HG02763 (cell line): ENCODE results near the gene LGMN.
A peak's percentile ranks its signal among the peaks of the same experiment; 100 is the strongest.
"Not testable (repeated sequence)": the region's sequence is repeated elsewhere in the genome, so short reads cannot be mapped to it uniquely, and the experiment has no call there.

Experiments used
- ATAC-seq: cut with Tn5 transposase; IDR thresholded peaks from one replicate; pipeline ENCODE4 v1.9.1; 2021; ENCODE audit warnings: mild to moderate bottlenecking, moderate library complexity; ENCODE audit not compliant: unreplicated experiment

LGMN gene

DNA sequence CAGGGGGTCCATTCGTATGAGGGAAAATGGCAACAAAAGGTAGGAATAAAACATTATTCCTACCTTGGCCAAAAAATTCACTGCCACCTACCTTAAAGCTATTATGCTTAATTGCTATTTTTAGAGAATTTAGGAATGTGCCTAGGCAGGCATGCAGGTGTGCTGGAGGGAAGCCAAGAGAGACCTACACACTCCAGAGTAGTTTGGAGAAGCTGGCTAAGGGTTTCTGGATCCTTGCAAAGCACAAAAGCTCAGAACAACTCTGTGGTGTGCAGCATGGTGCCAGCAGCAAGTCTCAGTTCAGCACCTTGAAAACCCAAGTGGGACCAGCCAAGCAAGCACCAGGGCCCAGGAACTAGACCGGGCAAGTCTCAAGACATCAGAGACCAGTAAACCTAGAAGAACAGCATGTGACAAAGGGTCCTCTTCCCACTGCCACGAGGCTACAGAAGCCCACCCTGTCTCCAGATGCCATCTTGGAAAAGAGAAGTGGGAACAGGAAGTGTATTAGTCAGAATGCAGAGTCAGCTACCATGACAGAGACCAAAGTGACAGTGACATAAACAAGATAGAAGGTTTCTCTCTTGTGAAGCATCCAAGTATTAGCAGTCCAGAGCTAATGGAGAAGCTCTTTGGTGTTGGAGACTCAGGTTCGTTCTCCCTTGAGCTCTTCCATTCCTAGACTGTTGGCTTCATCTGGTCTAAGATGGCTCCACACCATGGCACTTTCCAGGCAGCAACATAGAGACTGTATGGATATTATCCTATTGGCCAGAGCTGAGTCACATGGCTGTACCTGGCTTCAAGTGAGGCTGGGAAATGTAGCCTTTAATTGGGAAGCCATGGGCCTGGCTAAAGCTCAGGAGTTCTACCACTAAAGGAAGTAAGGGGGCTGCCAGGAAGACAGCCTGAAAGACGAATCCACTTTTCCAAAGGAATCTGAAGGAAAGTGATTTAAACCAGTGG lies 15.5 kb upstream of the LGMN start:
- ATAC-seq = not testable (repeated sequence)

DNA sequence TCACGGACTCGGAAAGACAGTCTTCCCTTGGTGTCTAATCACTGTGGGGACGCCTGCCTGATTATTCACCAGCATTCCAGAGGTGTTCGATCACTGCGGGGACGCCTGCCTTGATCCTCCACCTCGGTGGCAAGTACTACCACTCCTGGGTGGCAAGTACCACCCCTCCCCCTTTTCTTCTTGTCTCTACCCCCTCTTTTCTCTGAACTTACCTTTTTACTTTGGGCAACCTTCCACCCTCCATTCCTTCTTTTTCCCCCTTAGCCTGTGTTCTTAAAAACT lies 12.0 kb upstream of the LGMN start:
- ATAC-seq = no peak

DNA sequence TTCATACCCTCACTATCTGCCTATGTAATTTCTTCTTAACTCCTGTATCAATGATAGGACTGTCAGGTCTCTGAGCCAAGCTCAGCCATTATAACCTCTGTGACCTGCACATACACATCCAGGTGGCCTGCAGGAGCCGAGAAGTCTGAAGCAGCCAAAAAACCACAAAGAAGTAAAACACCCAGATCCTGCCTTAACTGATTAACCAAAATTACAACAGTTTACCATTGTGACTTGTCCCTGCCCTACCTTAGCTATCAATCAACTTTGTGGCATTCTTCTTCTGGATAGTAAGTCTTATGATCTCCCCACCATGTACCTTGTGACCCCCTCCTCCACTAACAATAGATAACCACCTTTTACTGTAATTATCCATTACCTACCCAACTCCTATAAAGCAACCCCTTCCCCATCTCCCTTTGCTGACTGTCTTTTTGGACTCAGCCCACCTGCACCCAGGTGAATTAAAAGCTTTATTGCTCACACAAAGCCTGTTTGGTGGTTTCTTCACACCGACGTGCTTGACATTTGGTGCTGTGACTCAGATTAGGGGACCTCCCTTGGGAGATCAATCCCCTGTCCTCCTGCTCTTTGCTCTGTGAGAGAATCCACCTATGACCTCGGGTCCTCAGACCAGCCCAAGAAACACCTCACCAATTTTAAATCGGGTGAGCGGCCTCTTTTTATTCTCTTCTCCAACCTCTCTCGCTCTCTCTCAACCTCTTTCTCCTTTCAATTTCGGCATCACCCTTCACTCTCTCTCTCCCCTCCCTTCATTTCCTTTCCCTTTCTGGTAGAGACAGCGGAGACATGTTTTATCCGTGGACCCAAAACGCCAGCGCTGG lies 11.5 kb upstream of the LGMN start:
- no peak for ATAC-seq

DNA sequence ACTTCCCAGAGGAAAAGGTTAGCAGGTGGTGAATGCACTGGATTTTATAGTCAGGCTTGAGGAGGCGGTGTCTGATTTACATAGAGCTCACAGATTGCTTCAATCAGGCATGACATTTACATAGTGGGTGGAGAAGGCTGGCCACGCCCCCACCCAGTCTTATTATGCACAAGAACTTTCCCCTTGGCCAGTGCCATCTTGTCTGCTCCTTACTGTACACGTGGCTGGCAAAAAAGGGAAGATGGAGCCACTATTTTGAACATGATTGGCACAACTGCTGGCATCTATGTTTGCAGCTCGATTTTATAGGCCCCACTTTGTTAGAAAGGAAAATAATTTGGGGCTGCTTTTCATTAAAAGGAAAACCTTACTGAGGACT lies 10.9 kb upstream of the LGMN start:
- no peak for ATAC-seq

DNA sequence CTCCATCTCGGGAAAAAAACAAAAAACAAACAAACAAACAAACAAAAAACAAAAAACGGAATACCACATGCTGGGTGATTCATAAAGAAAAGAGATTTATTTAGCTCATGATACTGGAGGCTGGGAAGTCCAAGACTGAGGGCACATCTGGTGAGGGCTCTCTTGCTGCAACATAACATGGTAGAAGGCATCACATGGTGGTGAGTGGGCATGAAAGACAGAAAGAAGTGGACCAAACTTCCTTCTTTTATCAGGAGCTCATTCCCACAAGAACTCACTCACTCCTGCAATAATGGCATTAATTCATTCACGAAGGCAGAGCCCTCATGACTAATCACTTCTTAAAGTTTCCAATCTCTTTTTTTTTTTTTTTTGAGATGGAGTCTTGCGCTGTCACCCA lies 8.0 kb upstream of the LGMN start:
- no peak for ATAC-seq

DNA sequence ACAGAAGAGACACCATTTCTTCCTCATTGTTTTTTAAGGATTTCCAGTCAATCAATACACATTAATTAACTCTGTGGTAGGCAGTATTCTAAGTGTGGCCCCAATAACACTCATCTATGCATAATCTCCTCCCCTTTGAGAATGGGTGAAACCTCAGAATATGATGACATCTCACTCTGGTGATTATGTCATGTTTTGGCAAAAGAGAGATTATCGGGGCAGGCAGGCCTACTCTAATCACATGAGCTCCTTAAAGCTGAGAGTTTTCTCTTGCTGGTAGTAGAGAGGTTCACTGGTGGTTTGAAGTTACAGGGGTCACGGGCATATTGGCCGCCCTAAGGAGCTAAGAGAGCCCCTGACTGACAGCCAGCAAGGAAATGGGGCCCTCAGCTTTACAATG lies 7.1 kb upstream of the LGMN start:
- ATAC-seq = no peak

DNA sequence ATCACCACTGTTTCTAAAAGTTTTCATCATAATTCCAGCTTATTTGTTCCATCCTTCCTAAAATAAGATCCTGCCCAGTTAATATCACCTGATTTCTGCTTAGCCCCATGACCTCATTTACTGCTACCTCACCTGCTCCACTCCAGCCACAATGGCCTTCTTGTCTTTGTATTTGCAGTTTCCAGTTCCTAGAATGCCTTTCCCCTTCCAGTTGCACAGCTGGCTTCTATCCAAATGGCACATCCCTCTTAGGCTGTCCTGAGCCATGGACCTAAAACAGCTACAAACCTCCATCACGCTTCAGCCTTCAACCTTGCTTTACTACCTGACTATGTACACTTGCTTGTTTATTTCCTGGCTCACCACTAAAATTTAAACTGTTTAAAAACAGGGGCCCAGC lies 6.5 kb upstream of the LGMN start:
- ATAC-seq = no peak

DNA sequence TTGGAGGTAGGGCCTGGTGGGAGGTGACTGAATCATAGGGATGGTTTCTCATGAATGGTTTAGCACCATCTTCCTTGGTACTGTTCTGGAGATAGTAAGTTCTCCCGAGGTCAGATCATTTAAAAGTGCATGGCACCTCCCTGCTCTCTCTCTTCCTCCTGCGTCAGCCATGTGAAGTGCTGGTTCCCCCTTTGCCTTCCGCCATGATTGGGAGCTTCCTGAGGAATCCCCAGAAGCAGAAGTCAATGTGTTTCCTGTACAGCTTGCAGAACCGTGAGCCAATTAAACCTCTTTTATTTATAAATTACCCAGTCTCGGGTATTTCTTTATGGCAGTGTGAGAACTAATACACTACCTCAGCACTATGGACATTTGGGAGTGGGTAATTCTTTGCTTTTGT lies 4.8 kb upstream of the LGMN start:
- no peak for ATAC-seq

DNA sequence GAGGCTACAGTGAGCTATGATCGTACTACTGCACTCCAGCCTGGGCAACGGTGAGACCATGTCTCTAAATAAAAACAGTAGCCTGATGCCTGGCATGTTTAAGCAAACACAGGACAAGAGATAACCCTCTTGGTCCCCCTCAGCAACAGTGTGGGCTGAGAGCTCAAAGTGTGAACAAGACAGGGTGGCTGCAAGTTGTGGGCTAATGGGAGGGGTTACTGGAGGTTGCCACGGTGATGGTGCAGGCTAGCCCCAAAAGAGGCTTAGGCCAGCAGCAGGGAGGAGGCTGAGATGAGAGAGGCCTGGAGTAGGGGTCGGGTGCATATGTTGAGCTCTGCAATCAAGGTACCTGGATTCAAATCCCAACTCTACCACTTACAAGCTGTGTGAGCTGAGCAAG lies 3.4 kb upstream of the LGMN start:
- ATAC-seq = no peak

DNA sequence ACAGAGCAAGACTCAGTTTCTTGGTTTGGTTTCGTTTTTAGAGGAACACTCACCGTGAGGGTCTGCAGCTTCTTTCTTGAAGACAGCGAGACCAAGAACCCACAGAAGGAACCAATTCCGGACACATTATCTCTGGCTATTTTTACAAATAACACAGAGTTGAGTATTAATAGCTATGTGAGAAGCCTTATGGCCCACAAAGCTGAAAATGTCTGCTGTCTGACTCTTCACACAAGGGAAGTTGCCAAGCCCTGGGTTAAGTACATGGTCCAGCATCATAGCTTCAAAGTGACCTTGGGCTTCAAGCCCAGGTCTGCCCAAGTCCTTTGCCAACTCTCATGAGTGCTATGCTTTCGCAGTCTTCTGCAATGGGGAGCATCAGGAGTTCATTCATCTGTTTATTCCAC lies 2.6 kb upstream of the LGMN start:
- ATAC-seq = no peak

DNA sequence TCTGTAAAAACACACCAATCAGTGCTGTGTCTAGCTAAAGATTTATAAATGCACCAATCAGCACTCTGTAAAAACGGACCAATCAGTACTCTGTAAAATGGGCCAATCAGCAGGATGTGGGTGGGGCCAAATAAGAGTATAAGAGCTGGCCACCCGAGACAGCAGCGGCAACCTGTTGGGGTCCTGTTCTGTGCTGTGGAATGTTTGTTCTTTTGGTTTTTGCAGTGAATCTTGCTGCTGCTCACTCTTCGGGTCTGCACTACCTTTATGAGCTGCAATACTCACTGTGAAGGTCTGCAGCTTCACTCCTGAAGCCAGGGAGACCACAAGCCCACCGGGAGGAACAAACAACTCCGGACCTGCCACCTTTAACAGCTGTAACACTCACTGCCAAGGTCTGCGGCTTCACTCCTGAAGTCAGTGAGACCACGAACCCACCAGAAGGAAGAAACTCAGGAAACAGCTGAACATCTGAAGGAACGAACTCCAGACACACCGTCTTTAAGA lies 1.8 kb upstream of the LGMN start:
- not testable (repeated sequence) for ATAC-seq

DNA sequence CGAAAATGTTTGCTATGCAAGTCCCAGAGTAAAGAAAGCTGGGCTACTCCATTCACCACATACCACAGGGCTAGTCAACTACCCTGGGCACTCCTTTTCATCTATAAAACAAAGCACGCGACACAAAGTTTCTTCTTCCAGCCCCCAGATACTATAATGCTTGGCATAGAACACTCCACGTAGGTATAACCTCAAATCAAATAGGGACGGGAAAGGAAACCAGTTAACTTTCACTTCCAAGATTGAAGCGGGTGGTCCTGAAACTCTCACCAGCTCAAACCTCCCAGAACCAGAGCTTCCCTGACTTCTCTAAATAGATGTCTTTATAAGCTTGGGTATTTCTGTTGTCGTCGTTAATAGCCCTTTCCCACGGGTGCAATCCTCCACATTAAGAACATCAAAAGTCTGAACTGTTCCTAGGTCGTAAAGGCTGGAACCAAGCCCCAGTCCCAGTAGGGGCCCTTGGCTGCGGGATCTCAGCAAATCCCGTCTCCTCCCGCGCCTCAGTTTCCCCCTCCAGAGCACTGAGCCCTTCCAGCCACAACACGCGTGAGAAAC lies 647 bp downstream of the LGMN start:
- peak; percentile 8 for ATAC-seq

DNA sequence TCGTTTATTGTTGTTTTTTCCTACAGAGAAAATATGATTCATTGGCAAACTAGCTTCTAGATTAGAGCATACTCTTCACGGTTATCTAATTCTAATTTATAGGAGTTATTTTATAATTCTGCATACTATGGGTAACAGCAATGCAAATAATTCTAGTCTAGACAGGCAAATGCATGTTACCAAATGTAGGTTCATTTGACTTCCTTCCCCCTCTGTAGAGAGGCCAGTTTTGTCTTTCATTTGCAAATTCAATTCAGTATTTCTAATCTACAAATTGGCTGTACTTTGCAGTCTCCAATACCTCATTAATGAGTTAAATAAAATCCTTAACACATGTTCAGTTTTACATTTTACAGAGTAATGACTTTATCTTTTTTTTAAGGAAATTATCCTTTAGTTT lies 4.2 kb downstream of the LGMN start:
- no peak for ATAC-seq

DNA sequence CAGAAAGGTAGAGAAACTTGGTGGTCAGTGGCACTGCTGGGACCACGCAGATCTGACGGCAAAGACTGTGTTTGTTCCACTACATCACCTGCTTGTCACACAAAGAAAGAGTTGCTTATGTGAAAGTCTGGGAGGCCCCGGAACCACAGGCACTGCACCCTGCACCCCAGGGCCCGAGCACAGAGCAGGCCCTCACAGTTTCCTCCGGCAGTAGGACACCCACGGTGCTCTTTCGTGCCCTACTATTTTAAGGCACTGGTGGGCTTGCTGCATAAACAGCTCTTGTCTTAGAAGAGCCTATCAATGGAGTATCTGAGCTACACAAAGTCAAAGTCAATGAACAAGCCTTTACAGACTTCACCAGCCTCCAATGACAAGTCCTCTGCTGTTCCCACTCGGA lies 8.0 kb downstream of the LGMN start:
- no peak for ATAC-seq

DNA sequence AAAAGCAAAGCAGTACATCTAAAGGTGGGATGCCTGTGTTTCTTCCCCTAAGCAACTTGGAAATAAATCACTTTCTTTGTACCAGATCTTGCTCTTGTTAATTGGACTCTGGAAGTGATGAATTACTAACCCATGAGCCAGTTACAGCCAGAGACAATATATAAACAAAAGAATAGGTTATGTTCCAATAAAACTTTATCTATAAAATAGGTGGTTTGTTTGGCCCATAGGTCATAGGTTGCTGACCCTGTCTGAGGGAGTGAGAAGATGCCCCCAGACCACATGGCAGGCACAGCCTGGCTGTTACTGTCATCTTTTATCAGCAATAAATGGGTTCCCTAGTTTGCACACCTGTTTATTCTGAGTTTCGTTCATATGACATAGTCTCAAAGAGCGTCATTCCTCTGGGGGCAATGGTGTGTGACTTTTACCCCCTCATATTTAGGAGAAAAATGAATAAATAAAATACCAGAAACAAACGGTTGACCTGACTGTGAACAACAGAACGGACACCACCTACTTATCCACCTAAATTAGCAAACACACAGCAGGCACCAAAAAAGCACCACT lies 10.7 kb downstream of the LGMN start:
- no peak for ATAC-seq

DNA sequence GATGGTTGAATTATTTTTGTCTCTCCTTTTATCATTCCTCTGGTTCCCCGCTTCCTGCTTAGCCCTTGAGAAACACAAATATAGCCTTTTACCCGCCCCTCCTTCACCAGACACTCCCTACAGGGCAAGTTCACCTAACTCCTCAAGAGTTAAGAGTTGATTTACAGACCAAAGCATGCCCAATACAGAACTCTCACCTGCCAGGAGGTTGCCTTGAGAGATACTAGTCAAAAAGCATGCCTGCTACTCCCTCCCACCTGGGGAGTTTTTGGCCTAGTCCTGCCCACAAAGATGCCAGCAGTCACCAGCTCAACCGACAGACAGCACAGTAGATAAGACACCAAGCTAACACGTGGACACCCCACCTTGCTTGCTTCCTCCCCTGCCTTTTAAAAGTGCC lies 11.2 kb downstream of the LGMN start:
- no peak for ATAC-seq

DNA sequence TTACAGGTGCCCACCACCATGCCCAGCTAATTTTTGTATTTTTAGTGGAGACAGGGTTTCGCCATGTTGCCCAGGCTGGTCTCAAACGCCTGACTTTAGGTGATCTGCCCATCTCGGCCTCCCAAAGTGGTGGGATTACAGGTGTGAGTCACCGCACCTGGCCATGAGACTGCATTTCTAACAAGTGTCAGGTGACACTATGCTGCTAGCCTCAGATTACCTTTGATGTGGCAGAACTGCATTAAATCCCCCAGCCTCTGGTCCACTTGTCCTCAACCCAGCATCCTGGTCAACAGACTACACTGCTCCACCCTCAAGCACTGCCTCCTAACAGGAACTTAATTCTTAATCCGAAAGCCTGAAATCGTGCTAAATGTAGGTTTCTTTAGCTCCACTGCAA lies 13.1 kb downstream of the LGMN start:
- no peak for ATAC-seq

DNA sequence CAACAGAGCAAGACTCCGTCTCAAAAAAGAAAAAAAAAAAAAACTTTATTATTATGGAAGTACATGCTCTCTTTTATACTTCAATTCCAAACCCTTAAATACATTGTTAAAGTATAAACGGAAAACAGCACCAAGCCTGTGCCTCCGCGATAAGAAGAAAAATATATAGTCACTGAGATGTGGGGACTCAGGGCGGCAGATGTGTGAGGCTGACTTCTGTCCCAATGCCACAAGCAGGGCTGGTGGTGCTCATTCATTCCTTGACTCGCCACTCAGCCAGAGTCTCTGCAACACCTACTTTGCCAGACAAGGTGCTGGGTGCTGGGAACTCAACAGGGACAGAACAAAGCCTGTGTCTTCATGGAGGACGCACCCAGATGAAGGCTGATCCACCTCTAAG lies 13.8 kb downstream of the LGMN start:
- ATAC-seq = no peak

DNA sequence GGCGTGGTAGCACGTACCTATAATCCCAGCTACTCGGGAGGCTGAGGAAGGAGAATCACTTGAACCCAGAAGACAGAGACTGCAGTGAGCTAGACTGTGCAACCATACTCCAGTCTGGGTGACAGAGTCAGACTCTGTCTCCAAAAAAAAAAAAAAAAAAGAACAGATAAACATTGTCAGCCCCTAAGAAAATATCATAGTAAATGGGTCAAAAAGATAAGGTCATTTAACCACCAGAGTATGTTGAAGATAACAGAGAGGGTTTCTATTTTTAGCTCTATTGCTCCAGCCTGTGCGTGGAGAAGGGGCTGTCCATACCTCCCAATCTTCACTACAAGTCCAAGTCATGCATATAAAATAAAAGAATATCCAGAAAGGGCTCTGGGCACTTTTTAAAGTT lies 15.4 kb downstream of the LGMN start:
- no peak for ATAC-seq

DNA sequence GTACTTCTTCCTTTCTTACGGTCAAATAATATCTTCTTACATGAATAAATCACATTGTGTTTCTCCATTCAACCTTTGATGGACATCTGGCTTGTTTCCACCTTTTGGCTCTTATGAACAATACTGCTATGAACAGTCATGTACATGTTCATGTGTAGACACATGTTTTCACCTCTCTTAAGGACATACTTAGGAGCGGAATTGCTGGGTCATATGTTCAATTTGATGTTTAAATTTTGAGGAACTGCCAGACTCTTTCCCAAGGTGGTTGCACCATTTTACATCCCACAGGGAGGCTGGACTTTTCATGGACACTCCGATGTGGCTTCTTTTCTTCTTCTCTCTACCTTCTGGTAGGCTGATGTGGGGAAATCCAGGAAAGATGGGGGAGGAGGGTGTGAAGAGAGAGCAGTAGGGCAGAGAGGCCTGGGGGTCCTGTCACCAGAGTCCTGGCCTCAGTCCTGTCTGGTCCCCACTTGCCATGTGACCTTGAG lies 16.8 kb downstream of the LGMN start:
- ATAC-seq = no peak

DNA sequence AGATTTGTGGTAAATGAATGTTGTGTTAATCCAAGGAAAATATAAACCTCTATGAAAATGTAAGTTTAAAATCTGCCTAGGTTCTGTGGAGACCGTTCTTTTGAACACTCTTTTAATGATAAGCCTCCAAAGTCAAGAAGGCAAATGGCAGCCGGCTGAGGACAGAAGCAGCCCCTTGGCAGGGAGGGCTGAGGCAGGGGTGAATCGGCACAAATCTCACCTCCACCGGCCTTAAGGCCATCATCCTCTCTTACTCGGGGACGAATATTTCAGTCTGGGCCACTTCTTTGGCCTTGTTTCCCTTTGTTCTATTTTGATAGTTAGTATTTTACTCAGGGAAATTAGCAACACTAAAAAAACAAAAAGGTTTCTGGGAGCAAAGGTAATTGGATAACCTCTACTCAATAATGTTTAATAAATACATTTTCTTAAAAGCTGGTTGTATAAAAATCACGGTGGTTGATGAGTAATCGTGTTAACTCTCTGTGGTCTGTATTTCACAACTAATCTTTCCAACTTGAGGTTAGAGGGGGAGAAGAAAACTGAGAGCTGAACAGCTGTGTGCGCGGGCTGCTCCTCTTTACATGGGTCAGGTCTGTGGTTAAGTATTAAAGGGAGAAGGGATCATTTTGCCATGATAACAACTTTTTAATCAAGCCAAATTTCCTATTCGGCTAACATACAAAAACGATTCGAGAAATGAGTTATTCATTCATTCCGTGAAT lies 18.6 kb downstream of the LGMN start:
- peak; percentile 64 for ATAC-seq
